ENCODE results near the gene LSM4. TPM values are rescaled to one million over a fixed set of nuclear protein-coding genes. Genes with fewer than 3 reads are reported as not detected.
A peak's percentile ranks its signal among the peaks of the same experiment; 100 is the strongest.

Gene LSM4
- total and polyA plus RNA-seq, 2 of the 4 experiments (the other 2 are of a cell fraction), result 44.8 to 118 TPM

DNA sequence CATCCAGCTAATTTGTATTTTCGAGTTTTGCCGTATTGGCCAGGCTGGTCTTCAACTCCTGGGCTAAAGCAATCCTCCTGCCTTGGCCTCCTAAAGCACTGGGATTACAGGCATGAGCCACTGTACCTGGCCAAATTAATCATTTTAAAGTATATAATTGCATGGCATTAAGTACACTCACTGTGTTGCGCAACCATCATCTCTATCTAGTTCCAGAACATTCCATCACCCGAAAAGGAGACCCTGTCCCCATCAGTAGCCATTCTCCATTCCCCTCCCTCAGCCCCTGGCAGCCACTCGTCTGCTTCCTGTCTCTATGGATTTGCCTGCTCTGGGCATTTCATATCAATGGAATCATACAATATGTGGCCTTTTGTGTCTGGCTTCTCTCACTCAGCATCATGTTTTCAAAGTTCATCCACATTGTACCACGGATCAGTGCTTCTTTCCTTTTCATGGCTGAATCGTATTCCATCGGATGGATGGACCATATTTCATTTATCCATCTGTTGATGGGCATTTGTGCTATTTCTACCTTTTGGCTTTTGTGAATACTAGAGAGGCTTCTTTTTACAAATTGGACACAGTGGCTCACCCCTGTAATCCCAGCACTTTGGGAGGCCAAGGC, 30.6 kb upstream of the LSM4 start:
- H3K23ac ChIP-seq (ENCODE audit: low read depth, low read length), result no peak overlapping the region
- DNase-seq (no peak), ATAC-seq (ENCODE audit: low read depth) (no peak)
- peaks cover 0 to 8% of the 10 kb centered on the region in 2 experiments; a peak in 1 of 4 replicates for H3K79me1 ChIP-seq (ENCODE audit: low read depth in 1 of 2, low read length in 2 of 2)
- H4K91ac ChIP-seq (ENCODE audit: insufficient read depth, low read depth, low read length), result no peak overlapping the region
- ChIA-PET POLR2A (ENCODE audit: unreplicated experiment) (no interaction called here), CTCF (interaction anchor here (0.6 kb wide), 1 partner anchor 72 kb away, joined by 4 read pairs; the partner anchor contains the start of gene JUND)
- intact Hi-C loops (cut with micrococcal nuclease) (no loop called here), dilution Hi-C loops (cut with HindIII; ENCODE audit: low sequenced_read_pairs, unreplicated experiment) (no loop called here), in situ Hi-C loops (cut with MboI; ENCODE audit: low sequenced_read_pairs) (loop anchor here (5.0 kb wide), 1 partner anchor 54 kb away; no protein-coding TSS in a partner anchor)
- H4K20me1 ChIP-seq (ENCODE audit: insufficient read depth, low read length), result no peaks in the 10 kb centered on the region
- H3K36me3 ChIP-seq (ENCODE audit: control insufficient read depth, insufficient read depth, low read length), result peaks cover 28% of the 10 kb centered on the region
- no peak overlapping the region for H2BK5ac ChIP-seq (ENCODE audit: low read depth, low read length, poor library complexity, severe bottlenecking)
- no peak overlapping the region for H2BK20ac ChIP-seq (ENCODE audit: low read depth, low read length)
- peaks cover 9% of the 10 kb centered on the region for H3K9me3 ChIP-seq (ENCODE audit: control insufficient read depth, insufficient read depth, low read length)
- no peak overlapping the region for H3K4ac ChIP-seq (ENCODE audit: low read depth, low read length)
- no peak overlapping the region for H3K9ac ChIP-seq (ENCODE audit: low read depth, low read length)
- H2AK5ac ChIP-seq (ENCODE audit: low read depth, low read length), result no peak overlapping the region
- H2BK15ac ChIP-seq (ENCODE audit: low read depth, low read length), result no peak overlapping the region
- no peak overlapping the region for H3K27ac ChIP-seq (ENCODE audit: insufficient read depth, low read length)
- H3K4me2 ChIP-seq (ENCODE audit: low read depth, low read length), result no peak overlapping the region
- no peak overlapping the region for H3K56ac ChIP-seq (ENCODE audit: extremely low read depth, insufficient read depth, low read length)
- no peak overlapping the region for H2AK9ac ChIP-seq (replicated peaks; ENCODE audit: low read depth, low read length, poor library complexity)
- no peak overlapping the region for H3K14ac ChIP-seq (replicated peaks; ENCODE audit: low read depth, low read length)
- TF ChIP-seq CEBPB (IDR thresholded peaks at IDR 0.05; ENCODE audit: low read depth, low read length) (peak; percentile 93), RFX5 (IDR thresholded peaks at IDR 0.05; ENCODE audit: low read depth, low read length) (no peak)
- no peak overlapping the region for H4K8ac ChIP-seq (ENCODE audit: low read depth in 2 of 2, low read length in 2 of 2)
- no peak overlapping the region for H3K18ac ChIP-seq (ENCODE audit: low read depth, low read length)
- H3K4me1 ChIP-seq (ENCODE audit: control insufficient read depth, insufficient read depth, low read length), result no peaks in the 10 kb centered on the region; the same call in 1 of the 2 replicates
- no peaks in the 10 kb centered on the region for H3K27me3 ChIP-seq (ENCODE audit: control insufficient read depth, insufficient read depth, low read length)
- no peak overlapping the region for H2BK120ac ChIP-seq (ENCODE audit: low read depth, low read length)
- H3K4me3 ChIP-seq (ENCODE audit: insufficient read depth, low read depth, low read length), result no peak overlapping the region
- H3K9me1 ChIP-seq (ENCODE audit: insufficient read depth, low read length), result peaks cover 3% of the 10 kb centered on the region; the same call in 1 of the 2 replicates
- no CpG with 5 or more reads among the region's 8 CpGs for WGBS, 2 experiments (ENCODE audit: extremely low coverage in 2 of 2, insufficient read length in 1 of 2)
- no peak overlapping the region for H4K5ac ChIP-seq (ENCODE audit: low read depth, low read length)
- no TSS peak for BruUV-seq (replicated peaks)
- no peak overlapping the region for H2AFZ ChIP-seq (replicated peaks; ENCODE audit: low read length, poor library complexity)

All from IMR-90 (cell line).